GM21717 (cell line): ENCODE measurements around the gene KDM3B.
"Not testable (repeated sequence)": the region's sequence is repeated elsewhere in the genome, so short reads cannot be mapped to it uniquely, and the experiment has no call there.

ENCODE experiments used
- ATAC-seq: cut with Tn5 transposase; IDR thresholded peaks from one replicate; pipeline ENCODE4 v1.9.1; 2021; ENCODE audit warnings: mild to moderate bottlenecking, moderate library complexity; ENCODE audit not compliant: unreplicated experiment

KDM3B gene

GRCh38 chr5:138352071-138352721, at the start of gene KDM3B:
Gene KDM3B (plus strand): TSS chr5:138352685. CDS start chr5:138352796, 111 bp downstream.
- peak; percentile 59 for ATAC-seq

GRCh38 chr5:138303372-138303771, 49.1 kb upstream of the KDM3B start:
- ATAC-seq = no peak

GRCh38 chr5:138305797-138306196, 46.7 kb upstream of the KDM3B start:
- no peak for ATAC-seq

- ATAC-seq = no peak
Observed at GRCh38 chr5:138315751-138316278, 36.7 kb upstream of the KDM3B start.

- no peak for ATAC-seq
Observed at GRCh38 chr5:138316355-138316754, 36.1 kb upstream of the KDM3B start.

GRCh38 chr5:138318211-138318610, 34.3 kb upstream of the KDM3B start:
- ATAC-seq = not testable (repeated sequence)

- ATAC-seq = no peak
Observed at GRCh38 chr5:138330813-138331448, 21.6 kb upstream of the KDM3B start.

- peak; percentile 99 for ATAC-seq
Observed at GRCh38 chr5:138331449-138332368, 20.8 kb upstream of the KDM3B start, which contains the start of gene CDC25C. Gene CDC25C (minus strand): TSS chr5:138331804. CDS start chr5:138331180, 624 bp downstream.

- no peak for ATAC-seq
Observed at GRCh38 chr5:138334867-138335447, 17.5 kb upstream of the KDM3B start.

GRCh38 chr5:138336952-138337684, 15.4 kb upstream of the KDM3B start:
- peak; percentile 20 for ATAC-seq

GRCh38 chr5:138337685-138338410, 14.6 kb upstream of the KDM3B start, which contains the start of gene FAM53C:
Gene FAM53C (plus strand): TSS chr5:138338266. CDS start chr5:138341336, 3,070 bp downstream.
- peak; percentile 82 for ATAC-seq

GRCh38 chr5:138338411-138339090, 13.9 kb upstream of the KDM3B start:
- ATAC-seq = peak; percentile 8

- no peak for ATAC-seq
Observed at GRCh38 chr5:138339091-138339456, 13.4 kb upstream of the KDM3B start.

- ATAC-seq = no peak
Observed at GRCh38 chr5:138339464-138339863, 13.0 kb upstream of the KDM3B start.

GRCh38 chr5:138340008-138340407, 12.5 kb upstream of the KDM3B start:
- no peak for ATAC-seq

GRCh38 chr5:138344887-138345622, 7.4 kb upstream of the KDM3B start:
- ATAC-seq = no peak

GRCh38 chr5:138346889-138347288, 5.6 kb upstream of the KDM3B start:
- ATAC-seq = no peak
